HG03439 (cell line): ENCODE results near the gene IDI2.
A peak's percentile ranks its signal among the peaks of the same experiment; 100 is the strongest.
"Not testable (repeated sequence)": the region's sequence is repeated elsewhere in the genome, so short reads cannot be mapped to it uniquely, and the experiment has no call there.

Source experiments
- ATAC-seq: cut with Tn5 transposase; IDR thresholded peaks from one replicate; pipeline ENCODE4 v1.9.1; 2021; ENCODE audit warnings: mild to moderate bottlenecking, moderate library complexity; ENCODE audit not compliant: unreplicated experiment

IDI2 gene

DNA sequence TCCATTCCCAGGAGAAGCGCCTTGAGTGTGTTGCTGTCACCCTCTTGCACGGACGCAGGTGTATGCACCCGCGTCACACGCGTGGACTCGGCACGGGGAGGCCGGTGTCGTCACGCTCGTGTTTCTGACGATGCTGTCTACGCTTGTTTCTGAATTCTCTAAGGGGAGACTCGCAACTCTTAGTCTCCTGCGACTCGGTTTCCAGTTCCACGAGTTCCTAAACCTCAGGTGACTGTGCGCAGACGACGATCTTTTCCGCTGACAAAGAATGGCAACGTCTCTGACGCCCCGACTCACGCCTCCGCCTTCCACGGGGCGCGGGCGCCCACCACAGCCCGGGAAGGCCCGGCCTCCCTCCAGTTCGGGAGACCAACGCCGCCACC lies 22.7 kb upstream of the IDI2 start:
- peak; percentile 15 for ATAC-seq

DNA sequence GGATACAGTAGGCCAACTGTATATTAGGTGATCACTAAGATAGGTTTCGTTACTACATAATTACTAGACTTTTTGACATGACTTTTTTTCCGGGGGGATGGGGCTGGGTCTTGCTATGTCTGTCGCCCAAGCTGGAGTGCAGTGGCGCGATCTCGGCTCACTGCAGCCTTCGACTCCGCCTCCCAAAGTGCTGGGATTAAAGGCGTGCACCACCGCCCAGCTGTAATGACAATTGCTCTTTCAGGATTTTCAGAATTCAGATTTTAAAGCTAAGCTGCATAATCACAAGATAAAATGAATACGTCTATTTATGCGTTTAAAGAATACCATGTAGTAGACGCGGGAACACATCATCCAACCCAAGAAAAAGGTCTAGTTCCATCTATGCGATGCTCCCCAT lies 22.3 kb upstream of the IDI2 start:
- no peak for ATAC-seq

GRCh38 chr10:1045415-1045814 lies 19.8 kb upstream of the IDI2 start:
- no peak for ATAC-seq

GRCh38 chr10:1044964-1045363 lies 19.3 kb upstream of the IDI2 start:
- ATAC-seq, result no peak

GRCh38 chr10:1044146-1044545 lies 18.5 kb upstream of the IDI2 start:
- no peak for ATAC-seq

DNA sequence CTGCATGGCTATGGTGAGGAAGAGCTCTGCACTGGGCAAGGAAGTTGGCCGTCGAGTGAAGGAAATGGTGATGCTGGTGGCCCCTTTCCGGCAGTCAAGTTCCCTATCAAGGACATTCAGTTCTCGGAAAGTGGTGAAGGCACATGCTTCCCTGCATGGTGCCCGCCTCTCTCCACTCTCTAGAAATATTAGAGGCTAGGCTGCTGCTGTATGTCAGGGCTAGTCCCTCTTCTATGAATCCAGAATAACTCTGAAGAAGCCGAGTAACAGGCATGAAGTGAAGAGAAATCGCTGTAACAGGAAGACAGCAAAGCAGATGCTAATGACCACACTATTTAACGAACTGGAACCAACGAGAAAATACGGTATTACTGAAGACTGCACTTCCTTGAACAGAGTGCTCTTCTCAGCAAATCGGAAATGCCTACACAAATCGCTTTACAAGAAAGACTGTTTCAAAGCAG lies 17.9 kb upstream of the IDI2 start:
- peak; percentile 46 for ATAC-seq

GRCh38 chr10:1041514-1041913 lies 15.9 kb upstream of the IDI2 start:
- ATAC-seq, result no peak

DNA sequence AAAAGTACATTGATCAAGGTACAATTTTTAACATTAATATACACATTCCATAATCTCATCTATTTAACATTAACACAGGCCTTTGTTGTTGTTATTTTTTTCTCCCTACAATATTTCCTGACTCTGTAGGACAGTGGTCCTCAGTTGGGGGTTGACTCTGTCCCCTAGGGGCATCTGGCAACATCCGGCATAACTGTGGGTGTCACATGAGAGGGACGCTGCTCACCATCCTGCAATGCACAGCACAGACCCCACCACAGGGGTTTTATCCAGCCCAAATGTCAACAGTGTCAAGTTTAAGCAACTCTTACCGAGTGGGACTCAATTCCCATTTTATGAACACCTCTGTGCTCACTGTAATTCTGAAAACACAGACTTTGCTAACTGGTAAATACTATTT lies 14.5 kb upstream of the IDI2 start:
- ATAC-seq, result no peak

DNA sequence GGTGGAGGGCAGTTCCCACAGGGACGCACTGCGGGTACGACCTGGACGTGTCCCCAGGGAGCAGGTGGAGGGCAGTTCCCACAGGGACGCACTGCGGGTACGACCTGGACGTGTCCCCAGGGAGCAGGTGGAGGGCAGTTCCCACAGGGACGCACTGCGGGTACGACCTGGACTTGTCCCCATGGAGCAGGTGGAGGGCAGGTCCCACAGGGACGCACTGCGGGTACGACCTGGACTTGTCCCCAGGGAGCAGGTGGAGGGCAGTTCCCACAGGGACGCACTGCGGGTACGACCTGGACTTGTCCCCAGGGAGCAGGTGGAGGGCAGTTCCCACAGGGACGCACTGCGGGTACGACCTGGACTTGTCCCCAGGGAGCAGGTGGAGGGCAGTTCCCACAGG lies 13.1 kb upstream of the IDI2 start:
- not testable (repeated sequence) for ATAC-seq

GRCh38 chr10:1037098-1037497 lies 11.4 kb upstream of the IDI2 start:
- no peak for ATAC-seq

DNA sequence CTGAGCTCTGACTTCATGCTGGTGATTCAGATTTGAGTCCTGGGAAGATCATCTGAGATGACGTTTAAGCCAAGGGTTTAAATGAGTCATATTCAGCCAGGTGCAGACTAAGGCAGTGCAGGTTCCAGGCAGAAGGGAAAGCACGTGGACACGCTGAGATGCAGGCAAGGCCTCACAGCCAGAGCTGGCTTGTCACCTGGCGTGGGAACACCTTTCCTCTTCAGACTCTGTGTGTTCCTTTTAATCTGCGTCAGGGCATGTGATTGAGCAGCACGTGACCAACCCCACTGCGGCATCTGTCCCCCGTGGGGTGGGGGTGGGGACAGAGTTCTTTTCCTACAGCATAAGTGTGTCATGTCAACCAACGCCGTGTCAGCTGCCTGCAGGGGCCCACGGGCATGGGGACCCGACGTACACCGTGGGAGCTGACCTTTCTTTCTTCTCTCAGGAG lies 10.7 kb upstream of the IDI2 start:
- peak; percentile 85 for ATAC-seq

- ATAC-seq, result no peak
Measured at GRCh38 chr10:1035201-1035600, 9.5 kb upstream of the IDI2 start.

- ATAC-seq, result no peak
Measured at GRCh38 chr10:1034758-1035157, 9.1 kb upstream of the IDI2 start.

- ATAC-seq, result no peak
Measured at GRCh38 chr10:1033601-1034000, 7.9 kb upstream of the IDI2 start.

GRCh38 chr10:1029838-1030237 lies 4.2 kb upstream of the IDI2 start:
- no peak for ATAC-seq

DNA sequence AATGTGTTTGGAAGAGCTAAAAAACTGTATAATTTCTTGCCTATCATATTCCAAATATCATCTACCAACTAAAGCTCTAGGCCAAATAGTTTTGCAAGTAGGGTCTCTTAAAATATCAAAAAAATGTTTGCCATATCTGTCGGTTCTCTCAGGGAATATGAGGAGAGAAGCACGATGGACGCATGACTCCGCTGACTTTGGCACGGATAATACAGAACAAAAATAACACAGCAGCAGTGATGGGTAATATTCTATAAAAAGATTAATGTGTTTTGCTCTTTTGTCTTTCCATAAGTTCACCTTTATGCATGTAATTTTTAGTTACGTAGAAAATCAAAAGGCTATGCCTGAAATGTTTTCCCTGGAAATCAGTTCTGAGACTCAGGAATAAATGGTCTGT lies 919 bp upstream of the IDI2 start:
- no peak for ATAC-seq

GRCh38 chr10:1024103-1024502 lies 1.6 kb downstream of the IDI2 start:
- no peak for ATAC-seq

- ATAC-seq, result no peak
Measured at GRCh38 chr10:1022413-1022812, 3.2 kb downstream of the IDI2 start.

GRCh38 chr10:1020958-1021357 lies 4.7 kb downstream of the IDI2 start:
- no peak for ATAC-seq

GRCh38 chr10:1020460-1020859 lies 5.2 kb downstream of the IDI2 start:
- ATAC-seq, result no peak

DNA sequence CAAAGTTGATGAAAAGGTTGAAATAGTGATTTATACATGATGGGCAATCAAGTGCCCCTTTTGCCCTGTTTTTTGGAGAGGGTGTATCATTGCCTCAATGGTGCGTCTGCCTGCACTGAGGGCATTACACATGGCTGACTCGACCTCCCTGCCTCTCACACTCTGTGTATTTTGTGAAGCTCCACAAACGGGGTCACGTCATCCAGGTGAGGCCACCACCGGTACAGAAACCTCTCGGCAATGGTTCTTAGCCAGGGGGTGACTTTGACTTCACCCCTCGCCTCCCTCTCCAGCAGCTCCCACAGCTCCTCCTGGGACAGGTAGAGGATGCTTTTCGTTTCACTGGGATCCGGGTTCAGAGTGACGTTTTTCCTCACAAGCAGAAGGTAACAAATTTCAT lies 6.3 kb downstream of the IDI2 start:
- ATAC-seq, result no peak

- ATAC-seq, result no peak
Measured at GRCh38 chr10:1015688-1016087, 10.0 kb downstream of the IDI2 start.

DNA sequence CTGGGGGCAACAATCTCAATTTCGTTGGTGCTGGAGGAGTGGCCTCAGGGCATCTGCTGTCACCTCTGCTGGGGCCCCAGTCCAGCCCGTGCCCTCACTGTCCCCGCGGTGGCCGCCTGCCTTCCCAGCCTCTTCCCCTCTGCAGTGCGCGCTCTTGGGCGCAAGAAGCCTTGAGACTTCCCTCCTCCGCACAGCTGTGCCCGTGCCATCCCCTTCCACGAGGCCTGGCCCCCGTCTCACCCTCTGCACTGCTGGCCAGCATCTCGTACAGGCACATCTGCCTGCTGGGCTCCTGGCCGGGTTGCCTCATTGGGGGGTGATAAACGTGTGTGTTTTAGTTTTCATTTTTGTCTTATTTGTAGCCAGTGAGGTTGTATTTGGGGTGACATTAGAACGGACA lies 14.0 kb downstream of the IDI2 start:
- ATAC-seq, result no peak

DNA sequence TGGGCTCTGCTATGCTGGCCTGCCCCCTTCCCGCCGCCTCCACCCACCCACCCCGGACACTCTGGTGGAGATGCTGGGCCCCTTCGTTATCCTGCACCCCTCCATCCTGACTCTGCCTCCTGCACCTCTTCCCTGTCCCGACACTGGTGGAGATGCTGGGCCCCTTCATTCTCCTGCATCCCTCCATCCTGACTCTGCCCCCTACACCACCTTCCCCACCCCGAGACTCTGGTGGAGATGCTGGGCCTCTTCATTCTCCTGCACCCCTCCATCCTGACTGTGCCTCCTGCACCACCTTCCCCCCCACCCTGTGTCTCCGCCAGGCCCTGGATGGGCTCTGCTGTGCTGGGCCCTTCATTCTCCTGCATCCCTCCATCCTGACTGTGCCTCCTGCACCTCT lies 15.0 kb downstream of the IDI2 start:
- no peak for ATAC-seq
